COLO668 (cell line): Measurements from ENCODE around the gene VSIG10L.

Source experiments
- DNase-seq: peaks from one replicate; lab custom pipeline; 2025; ENCODE audit not compliant: unreplicated experiment; lab: John Stamatoyannopoulos, UW

Gene VSIG10L

GRCh38 chr19:51339313-51339686 is 2.6 kb downstream of the VSIG10L start:
- DNase-seq = no peak

DNA sequence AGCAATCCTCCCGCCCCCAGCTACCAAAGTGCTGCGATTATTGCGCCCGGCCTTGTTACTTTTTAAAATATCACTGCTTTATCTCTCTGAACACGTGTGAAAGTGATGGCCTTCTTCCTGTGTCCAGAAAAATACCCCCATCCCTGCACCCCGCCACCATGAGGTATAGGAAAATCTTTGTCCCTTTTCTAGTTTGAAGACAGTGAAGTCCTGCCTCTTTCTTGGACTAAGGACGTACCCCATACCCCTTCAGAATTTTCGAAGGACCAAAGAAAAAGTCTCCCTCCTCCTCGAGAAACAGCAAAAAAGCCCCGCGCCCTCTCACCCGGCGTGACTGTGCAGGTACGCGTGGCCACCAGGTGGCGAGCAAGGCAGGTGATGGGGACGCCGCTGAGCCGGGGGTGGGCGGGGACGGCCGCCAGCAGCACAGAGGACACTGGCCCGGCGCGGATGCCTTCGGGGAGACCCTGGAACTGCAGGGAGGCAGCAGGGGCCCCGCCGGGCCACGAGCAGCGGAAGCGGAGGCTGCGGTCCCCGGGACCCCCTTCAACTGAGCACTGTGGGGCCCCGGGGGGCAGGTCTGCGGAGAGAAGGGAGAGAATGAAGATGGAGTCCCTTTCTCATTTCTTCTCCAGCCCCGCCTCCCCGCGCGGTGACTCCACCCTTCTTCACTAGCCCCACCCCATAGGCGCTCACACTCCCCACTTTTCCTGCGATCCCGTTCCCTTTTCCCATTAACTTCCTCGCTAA is 3.2 kb downstream of the VSIG10L start:
- peak; percentile 78 for DNase-seq

DNA sequence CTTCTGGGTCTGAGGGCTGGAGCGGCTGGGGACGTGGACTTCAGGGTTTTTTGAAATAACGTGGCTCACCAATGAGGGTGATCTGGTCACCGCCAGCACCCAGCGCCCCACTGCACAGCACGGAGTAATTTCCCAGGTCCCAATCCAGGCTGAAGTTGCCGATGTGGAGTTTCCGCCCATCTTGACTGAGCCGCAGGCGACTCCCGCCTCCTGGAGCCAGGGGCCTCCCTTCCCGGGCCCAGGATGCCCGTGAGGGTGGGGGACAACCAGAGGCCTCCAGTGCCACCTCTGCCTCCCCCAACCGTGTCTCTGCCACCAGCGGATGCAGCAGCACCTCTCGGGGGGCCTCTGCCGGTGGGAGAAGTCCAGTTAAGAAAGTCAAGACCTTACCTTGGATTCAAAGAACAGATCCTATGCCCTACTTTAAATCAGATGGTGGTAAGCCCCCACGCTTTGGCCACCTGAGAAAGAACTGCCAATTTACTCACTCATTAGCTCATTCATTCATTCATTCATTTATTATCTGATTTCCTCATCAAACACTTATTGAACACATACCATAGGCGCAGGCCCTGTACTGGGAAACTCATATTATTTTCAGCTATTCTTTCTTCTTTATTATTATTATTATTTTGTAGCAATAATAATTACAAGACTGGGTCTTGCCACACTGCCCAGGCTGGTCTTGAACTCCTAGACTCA is 3.9 kb downstream of the VSIG10L start:
- no peak for DNase-seq

- DNase-seq = no peak
These were observed 4.6 kb downstream of the VSIG10L start for GRCh38 chr19:51337141-51337860.

DNA sequence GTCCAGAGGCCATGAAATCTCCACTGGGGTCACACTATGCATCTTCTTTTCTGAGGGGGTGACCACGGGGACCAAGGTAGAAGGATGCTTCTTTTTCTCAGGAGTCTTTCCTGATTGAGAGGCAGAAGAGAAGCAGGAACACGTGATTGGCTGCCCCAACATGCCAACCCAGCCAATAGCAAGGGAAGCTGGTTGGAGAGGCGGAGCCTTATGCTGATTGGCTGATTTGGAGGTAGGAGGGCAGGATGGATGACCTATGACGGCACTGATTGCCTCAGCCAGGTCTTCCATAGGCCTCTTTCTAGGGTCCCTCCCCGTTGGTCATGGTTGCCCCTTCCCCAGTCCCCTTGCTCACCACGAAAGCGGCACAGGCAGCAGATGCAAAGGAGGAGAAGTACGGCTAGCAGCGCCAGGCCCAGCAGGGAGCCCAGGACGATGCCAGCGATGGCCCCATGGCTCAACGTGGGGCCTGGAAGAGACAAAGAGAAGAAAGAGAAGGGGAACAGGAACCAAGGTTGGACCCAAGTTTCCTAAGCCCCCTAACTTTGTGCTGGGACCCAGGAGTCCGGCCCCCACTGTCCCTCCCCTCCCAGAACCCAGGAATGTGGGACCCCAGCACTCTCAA is 8.0 kb downstream of the VSIG10L start:
- DNase-seq = no peak

DNA sequence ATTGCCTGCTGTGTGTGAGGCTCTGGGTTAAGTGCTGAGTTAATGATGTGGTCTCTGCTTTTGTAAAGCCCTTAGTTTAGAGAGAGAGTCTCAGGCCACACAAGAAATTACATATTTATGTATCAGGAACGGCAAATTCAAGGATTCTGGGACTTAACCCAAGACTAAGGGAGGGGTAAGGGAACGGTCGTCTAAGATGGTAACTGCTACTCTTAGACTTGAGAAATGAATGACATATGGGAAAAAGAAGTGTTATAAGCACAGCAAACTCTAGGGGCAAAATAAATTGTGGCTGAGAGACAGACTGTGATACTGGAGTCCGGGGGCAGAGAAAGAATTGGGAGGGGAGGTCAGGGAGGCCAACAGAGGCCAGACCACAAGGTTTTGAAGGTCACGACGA is 10.2 kb downstream of the VSIG10L start:
- DNase-seq = no peak

- DNase-seq = no peak
These were observed 10.7 kb downstream of the VSIG10L start for GRCh38 chr19:51331193-51331592.

DNA sequence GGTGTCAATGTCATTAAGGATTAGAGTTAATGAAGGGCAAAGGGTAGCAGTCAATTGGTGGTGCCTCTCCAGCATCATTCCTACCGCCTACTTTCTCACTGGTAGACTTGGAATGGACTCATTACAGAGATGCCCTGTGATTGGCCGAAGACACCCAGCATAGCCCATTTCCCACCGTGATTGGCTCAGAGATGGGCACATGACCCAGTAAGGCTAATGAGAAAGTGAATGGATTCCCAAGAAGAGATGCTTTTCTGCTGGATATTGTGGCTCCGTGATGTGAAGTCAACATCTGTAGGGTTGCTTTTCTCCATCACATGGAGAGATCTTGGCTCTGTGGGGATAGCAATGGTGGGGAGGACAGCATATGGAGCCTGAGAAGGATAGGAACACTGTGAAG is 11.6 kb downstream of the VSIG10L start:
- DNase-seq = no peak

- no peak for DNase-seq
These were observed 12.5 kb downstream of the VSIG10L start for GRCh38 chr19:51329411-51329810.

DNA sequence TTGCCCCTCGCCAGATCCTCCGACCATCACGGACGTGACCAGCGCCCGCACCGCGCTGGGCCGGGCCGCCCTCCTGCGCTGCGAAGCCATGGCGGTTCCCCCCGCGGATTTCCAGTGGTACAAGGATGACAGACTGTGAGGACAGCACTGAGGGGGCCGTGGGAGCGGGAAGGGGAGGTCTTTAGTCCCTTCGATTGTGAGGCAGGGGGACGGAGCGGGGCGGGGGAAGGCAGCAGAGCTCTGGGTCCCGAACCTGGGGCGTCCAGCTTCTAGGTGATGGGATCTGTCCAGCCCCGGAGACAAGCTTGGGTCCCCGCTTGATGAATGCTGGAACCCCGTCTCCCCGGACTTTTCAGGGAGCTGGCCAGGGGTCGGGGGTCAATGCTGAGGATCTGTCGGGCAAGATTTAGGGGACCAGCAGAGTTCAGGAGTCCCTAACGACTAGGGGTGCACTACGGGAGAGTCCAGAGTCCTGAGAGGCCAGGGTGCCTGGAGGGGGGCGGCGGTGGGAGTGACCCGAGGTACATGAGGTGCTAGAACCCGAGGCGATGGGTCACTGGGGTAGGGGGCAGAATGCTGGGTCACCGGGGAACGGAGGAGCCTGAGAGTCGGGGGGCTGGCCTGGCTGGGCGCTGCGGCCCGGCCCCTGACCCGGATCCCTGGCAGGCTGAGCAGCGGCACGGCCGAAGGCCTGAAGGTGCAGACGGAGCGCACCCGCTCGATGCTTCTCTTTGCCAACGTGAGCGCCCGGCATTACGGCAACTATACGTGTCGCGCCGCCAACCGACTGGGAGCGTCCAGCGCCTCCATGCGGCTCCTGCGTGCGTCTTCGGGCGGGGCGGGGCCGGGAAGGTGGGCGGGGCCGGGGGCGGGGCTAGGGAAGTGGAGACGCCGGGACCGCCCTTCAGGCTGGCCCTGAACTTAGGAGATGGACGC is 14.6 kb downstream of the VSIG10L start:
- no peak for DNase-seq

- no peak for DNase-seq
These were observed 15.5 kb downstream of the VSIG10L start for GRCh38 chr19:51326216-51327065.

GRCh38 chr19:51325161-51325976 is 16.6 kb downstream of the VSIG10L start:
- no peak for DNase-seq

DNA sequence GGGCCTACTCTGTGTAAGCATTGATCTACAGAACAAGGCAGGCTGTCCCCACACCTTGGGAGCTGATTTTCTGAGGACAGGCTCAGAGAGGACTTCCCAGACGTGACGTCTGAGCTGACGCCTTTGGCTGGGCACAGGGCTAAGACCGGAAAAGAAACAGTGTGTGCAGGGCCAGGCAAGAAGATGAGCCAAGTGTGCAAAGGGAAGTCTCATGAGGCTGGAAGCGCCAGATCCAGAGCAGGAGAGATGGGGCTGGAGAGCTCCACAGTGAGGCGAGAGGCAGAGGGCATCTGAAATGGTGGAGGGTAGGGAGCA is 17.8 kb downstream of the VSIG10L start:
- DNase-seq = no peak

GRCh38 chr19:51323481-51324166 is 18.3 kb downstream of the VSIG10L start:
- no peak for DNase-seq

- no peak for DNase-seq
These were observed 20.1 kb downstream of the VSIG10L start for GRCh38 chr19:51321799-51322198.

- DNase-seq = no peak
These were observed 21.7 kb downstream of the VSIG10L start for GRCh38 chr19:51320280-51320657.

- DNase-seq = no peak
These were observed 22.2 kb downstream of the VSIG10L start for GRCh38 chr19:51319649-51320279.
